ENCODE measurements around the gene NPIPB8.

DNA sequence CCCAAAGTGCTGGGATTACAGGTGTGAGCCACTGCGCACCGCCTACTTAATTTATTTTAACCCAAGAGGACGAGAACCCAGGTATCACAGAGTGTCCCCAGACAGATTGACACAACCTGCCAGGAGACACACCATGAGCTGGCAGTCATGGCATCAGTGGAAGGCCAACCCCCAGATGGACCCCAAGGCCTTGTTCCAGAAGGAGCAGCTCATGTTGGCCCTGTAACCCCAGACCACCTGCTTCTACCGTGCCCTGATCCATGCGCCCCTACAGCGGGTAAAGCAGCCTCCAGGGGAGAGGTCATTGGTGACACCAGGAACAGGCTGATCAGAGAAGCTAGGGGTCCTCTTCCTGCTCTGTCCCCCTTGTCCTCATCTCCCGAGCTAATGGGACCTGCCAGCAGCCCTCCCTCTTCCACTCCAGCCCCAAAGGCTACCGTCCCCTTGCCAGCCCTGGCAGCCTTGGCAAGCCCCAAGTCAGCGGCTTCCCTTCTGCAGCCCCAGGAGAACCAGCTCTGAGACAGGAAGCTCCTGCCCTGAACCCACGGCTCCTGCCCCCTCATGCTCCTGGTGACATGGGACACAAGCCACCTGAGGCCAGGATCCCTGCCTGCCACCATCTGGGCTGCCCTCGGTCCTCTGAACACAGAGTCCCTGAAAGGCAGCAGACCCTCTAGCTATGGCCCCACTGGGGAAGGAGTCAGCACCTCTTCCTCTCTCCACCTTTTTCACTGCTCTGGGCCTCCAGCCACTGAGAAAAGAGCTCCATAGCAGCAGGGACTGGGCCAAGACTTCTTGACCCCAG, 34.3 kb upstream of the NPIPB8 start:
- TF ChIP-seq, protein P1, sequence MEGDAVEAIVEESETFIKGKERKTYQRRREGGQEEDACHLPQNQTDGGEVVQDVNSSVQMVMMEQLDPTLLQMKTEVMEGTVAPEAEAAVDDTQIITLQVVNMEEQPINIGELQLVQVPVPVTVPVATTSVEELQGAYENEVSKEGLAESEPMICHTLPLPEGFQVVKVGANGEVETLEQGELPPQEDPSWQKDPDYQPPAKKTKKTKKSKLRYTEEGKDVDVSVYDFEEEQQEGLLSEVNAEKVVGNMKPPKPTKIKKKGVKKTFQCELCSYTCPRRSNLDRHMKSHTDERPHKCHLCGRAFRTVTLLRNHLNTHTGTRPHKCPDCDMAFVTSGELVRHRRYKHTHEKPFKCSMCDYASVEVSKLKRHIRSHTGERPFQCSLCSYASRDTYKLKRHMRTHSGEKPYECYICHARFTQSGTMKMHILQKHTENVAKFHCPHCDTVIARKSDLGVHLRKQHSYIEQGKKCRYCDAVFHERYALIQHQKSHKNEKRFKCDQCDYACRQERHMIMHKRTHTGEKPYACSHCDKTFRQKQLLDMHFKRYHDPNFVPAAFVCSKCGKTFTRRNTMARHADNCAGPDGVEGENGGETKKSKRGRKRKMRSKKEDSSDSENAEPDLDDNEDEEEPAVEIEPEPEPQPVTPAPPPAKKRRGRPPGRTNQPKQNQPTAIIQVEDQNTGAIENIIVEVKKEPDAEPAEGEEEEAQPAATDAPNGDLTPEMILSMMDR (IDR thresholded peaks at IDR 0.05): no peak
- TF ChIP-seq POLR2A (IDR thresholded peaks at IDR 0.05): no peak
